CMK (cell line): ENCODE data around the gene POLR3K.
"Not testable (repeated sequence)": the region's sequence is repeated elsewhere in the genome, so short reads cannot be mapped to it uniquely, and the experiment has no call there.

Experiments used
- DNase-seq: peaks from one replicate; pipeline ENCODE4 v3.0.0-alpha.2; 2010; ENCODE audit warnings: low read depth

Gene POLR3K

GRCh38 chr16:42691-43090, 10.7 kb downstream of the POLR3K start:
- DNase-seq: no peak

DNA sequence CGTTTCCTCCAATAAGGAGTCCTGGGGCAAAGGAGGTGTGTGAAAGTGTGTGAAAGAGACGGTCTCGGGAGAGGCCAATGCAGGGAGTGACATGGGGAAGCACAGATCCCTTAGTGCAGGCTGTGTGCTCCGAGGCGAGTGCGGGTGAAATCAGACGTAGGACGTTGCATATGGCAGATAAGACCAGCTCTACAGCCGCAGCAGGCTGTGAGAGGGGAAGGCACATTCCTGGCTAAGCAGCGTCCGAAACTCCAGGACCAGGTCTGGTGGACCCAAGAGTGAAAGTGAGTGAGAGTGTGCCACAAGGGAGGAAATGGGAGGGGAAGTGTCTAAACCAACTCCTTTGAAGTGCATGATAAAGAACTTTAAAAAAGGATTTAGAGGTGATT, 11.3 kb downstream of the POLR3K start:
- DNase-seq: no peak

GRCh38 chr16:41439-42068, 11.9 kb downstream of the POLR3K start:
- no peak for DNase-seq

DNA sequence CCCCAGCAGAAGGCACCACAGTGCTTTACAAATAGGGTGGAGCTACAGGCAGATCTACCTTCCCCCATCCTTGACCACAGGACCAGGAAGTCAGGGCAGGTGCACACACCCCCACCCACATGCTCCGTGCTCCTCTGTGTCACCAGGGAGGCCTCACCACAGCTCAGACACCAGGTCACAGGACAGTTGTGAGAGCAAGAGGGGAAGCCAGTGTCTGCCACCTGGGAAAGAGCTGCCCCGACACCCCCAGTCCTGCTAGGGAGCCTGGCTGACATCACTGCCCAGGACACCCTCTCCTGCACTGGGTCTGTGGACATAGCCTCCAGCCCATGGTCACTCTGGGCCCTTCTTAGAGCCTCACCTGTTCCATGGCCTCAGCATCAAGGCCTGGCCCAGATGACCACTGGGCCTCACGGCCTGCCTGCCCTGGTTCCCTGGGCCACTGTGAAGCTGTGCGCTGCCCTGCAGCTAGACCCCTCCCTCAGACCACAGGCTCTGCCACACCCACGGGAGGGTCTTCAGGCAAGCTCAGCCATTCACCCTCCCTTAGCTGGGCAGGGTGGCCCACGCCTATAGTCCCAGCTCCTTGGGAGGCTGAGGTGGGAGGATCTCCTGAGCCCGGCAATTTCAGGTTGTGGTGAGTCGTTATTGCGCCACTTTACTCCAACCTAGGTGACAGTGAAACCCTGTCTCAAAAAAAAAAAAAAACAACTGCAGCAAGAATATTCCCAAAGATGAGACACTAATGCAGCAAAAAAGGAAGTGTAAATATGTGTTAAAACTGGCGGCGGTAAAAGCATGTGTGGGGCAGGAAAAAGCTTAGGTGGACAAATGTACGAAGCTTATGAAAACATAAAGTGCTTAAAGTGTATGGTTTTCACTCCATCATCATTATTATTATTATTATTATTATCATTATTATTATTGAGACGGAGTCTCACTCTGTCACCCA, 14.2 kb downstream of the POLR3K start:
- no peak for DNase-seq

DNA sequence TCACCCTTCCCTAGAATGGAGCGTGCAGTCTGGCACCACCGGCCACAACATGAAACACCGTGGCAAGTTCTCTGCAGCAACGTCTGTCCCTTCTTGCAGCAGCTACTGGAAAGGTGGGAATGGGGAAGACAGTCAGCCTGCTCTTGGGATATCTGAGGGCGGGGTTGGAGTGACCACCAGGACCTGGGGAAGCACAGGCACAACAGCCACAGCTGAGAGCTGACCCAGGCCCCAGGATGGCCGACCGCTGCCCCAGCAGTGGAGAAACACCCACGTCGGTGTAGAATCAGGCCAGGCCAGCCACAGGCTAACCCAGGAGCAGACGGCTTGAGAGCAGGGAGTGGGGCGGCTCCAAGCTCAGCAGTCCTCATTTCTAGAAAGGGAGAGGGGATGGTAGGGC, 15.2 kb downstream of the POLR3K start:
- DNase-seq: not testable (repeated sequence)

DNA sequence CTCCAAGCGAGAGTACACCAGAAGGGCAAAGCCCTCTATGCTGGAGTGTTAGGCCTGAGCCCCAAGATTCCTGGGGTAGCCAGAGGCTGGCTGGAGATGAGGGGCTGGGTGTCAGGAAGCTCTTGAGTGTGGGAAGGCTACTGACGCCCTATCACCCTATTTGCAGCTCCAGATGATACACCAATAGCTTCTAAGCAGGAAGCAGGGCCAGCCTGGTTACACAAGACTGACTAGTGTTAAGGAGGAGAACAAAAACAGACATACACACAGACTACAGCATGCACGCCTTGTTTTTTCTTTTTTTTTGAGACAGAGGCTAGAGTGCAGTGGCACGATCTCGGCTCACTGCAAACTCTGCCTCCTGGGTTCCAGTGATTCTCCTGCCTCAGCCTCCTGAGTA, 15.9 kb downstream of the POLR3K start:
- DNase-seq: no peak

DNA sequence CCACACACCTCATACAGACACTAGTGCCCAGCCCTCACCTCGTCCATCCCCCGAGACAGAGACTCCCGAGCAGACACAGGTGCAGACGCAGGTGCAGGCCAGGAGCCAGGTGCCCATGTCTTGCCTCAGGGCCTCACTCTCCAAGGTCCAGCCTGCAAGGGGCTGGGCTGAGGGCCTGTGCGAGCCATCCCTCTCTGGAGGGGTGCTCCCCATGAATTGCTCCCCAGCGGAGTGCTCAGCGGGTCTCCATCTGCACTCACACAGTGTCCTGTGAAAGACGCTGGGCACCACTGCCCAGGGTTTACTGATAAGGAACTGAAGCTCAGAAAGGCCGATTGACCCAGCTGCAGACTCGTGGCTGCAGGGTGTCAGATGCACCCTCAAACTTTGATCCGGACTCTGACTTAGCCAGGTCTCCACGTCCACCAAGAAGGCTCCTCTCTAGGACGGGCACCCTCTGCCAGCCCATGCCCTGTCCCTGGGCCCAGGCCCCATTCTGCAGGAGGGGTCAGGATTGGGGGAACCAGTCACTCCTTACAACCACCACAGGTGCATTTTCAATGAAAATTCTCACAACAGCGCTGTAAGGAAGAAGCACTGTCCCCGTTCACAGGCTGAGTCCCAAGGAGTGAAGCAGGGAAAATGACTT, 16.9 kb downstream of the POLR3K start:
- DNase-seq: no peak

DNA sequence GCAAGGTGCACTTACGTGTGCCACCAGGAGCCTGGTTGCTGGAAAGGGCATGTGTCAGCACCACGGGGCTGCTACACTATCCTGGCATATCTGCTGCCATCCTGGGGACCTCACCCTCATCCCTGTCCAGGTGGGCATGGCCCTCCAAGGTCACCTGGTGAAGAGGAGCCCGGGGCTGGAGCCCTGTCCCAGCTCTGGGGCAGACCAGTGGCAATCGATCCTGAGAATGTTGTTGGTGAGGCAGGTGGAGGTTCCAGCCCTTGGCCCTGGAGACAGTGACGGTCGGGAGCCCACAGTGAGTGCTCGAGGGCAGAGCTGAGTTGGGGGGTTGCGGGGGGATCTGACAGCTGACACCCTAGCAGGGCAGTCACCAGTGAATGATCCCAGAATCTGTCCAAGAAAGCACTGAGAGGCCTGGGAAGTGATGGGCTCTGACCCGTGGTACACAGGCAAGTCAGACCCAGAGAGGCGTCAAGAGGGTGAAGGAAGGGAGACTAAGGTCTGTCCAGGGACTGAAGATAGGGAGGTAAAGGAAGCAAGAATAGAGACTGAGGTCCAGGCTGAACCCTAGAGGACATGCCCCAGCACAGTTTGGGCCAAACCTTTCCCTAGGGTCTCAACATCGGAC, 17.6 kb downstream of the POLR3K start:
- no peak for DNase-seq

DNA sequence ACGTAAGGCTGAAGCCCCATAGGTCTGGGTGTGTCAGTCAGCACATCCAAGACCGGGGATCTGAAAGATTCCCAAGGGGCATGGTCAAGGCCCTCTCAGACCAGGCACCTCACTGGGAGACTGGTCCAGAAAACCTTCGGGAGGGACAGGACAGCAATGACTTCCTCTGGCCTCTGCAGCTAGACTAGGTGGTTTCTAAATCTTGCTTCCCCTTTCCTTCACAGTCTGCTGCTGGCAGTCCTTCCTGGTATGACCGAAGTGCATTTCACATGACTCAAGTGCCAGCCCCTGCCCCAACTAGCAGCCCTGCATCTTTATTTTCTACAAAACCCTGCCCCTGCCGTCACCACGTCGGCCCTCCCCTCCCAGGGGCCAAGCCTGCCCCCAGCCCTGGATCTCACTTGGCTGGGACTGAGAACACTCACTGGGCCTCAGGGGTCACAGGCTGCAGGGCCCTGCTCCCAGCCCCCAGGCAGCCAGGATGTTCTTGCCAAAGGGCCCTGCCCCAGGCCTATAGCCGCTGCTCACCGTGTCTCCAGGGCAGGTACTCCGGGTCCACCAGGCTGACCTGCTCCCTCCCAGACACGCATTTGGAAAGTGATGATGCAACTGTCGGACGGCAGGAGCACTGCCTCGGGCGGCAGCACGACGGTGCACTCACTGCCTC, 18.3 kb downstream of the POLR3K start:
- peak; percentile 32 for DNase-seq

DNA sequence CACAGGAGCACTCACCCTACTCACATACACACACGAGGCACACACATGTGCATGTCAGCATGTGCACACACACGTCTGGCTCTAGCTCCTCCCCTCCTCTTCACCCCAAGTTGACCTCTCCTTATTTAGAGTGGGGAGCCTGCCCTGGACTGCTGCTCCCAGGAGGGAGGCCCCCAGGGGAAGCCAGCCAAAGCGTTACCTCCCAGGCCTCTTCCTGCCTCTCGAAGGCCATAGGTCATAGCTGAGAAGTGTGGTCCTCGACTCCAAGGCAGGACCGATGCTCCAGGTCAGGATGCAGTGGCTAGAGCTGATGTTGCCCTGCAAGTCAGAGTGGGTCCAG, 18.8 kb downstream of the POLR3K start:
- no peak for DNase-seq

DNA sequence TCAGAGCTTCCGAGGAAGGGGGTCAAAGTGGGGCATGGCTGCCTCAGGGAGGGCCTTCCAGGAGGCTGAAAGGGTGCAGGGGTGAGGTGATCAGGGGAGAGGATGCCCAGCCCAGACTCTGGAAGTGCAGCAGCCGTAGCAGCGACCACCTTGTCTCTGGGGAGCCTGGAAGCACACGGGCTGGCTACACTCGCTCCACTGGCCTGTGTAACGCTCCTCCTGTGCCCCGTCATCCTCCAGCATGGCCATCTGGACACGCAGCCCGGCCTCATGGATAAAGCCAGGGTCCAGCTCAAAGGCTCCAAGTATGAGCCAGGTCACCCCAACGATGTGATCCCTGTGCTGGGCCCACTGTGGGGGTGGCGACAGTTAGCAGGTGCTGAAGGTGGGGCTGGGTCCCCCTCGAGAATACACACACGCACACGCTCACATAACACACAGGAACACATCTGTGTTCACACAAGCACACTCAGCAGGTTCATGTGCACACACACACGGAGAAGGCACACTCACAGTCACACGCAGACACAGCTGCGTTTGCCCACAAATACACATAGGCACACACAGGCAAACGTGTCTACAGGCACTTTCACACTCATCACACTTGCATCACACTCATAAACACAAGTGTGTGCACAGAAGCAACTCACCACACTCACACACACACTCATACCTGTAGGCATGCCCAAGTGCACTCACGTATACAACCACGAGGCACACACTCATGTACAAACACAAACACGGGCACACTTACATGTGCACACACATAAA, 19.3 kb downstream of the POLR3K start:
- DNase-seq: no peak

GRCh38 chr16:33154-33876, 20.1 kb downstream of the POLR3K start:
- DNase-seq: not testable (repeated sequence)

GRCh38 chr16:30627-31026, 22.8 kb downstream of the POLR3K start:
- DNase-seq: not testable (repeated sequence)

DNA sequence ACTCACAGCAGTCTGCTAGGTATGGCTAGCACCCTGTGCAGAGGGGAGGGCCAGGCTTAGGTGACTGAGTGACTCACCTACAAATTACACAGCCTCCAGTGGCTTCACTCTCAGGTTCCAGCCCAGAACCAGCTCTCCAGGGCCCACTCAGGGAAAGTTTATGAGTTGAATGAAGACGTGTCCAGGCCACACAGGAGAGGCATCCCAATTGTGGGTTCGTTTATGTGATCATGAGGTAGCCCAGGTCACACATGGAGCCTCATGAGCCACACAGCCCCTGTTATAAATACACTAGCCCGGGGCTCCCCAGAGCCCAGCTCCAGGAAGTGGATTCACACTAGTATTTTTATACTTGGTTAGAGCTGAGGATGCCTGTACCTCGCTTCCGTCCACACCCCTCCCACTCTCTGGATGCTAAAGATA, 27.5 kb downstream of the POLR3K start:
- DNase-seq: not testable (repeated sequence)

DNA sequence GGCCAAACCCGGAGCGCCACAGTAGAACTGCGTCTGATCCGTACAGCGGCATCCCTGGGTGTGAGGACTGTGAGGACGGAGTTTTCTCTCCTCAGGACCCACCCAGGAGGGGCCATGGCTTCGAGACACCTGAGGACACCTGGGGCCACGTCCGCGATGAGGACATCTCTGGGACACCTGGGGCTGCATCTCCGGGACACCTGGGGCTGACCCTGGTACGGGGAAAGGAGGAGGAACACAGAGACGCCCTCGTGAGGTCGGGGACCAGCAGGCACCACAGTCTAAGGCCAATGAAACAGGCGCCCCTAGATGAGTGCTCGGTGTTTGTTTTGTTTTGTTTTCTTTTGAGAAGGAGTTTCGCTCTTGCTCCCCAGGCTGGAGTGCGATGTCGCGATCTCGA, 29.3 kb downstream of the POLR3K start:
- not testable (repeated sequence) for DNase-seq

DNA sequence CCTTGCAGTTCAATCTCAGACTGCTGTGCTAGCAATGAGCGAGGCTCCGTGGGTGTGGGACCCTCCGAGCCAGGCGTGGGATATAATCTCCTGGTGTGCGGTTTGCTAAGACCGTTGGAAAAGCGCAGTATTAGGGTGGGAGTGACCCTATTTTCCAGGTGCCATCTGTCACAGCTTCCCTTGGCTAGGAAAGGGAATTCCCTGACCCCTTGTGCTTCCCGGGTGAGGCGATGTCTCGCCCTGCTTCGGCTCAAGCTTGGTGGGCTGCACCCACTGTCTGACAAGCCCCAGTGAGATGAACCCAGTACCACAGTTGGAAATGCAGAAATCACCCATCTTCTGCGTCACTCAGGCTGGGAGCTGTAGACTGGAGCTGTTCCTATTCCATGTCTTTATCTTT, 32.5 kb downstream of the POLR3K start:
- DNase-seq: not testable (repeated sequence)

DNA sequence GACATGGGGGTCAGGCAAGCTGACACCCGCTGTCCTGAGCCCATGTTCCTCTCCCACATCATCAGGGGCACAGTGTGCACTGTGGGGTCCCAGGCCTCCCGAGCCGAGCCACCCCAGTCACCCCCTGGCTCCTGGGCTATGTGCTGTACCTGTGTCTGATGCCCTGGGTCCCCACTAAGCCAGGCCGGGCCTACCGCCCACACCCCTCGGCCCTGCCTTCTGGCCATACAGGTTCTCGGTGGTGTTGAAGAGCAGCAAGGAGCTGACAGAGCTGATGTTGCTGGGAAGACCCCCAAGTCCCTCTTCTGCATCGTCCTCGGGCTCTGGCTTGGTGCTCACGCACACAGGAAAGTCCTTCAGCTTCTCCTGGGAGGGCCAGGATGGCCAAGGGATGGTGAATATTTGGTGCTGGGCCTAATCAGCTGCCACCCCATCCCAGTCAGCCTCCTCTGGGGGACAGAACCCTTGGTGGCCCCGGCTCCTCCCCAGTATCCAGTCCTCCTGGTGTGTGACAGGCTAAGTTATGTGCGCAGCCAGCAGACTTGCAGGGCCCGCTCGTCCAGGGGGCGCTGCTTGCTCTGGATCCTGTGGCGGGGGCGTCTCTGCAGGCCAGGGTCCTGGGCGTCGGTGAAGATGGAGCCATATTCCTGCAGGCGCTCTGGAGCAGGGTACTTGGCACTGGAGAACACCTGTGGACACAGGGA, 36.2 kb downstream of the POLR3K start:
- DNase-seq: not testable (repeated sequence)

GRCh38 chr16:10772-11171, 42.6 kb downstream of the POLR3K start:
- DNase-seq: not testable (repeated sequence)

- no peak for DNase-seq
Measured at GRCh38 chr16:9903-10665, 43.3 kb downstream of the POLR3K start.
